ENCODE results near the gene KMT2E. TPM values are rescaled to one million over a fixed set of nuclear protein-coding genes. Genes with fewer than 3 reads are reported as not detected.
"Not testable (repeated sequence)": the region's sequence is repeated elsewhere in the genome, so short reads cannot be mapped to it uniquely, and the experiment has no call there.

KMT2E gene
- polyA plus RNA-seq, 1 donor: 41.2 TPM

- DNase-seq: no peak
These were observed 31.5 kb upstream of the KMT2E start for GRCh38 chr7:104982308-104983075.

DNA sequence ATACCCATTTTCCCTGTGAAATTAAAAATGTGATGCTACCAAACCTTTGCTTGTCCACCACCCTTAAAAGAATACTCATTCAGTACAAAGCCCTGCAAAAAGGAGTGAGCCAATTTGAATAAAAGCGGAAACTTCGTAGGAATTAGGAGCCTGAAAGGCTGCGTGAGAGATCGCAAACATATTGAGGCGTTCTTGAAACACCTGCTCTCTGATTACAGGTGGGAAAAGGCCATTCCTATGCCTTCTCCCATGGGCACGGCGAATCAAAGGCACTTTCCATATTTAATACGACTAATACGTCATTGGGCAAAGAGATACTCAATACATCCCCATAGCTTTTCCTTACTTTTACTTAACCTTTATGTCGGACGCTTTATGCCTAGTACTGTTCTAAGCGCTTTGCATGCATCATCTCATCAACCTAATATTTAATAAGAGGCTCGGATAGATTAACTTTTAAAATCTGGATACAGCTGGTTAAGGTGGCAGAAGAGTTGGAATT is 30.9 kb upstream of the KMT2E start:
- no peak for DNase-seq

GRCh38 chr7:104983578-104984539 is 30.1 kb upstream of the KMT2E start:
- DNase-seq: peak; percentile 92

- DNase-seq: no peak
These were observed 29.3 kb upstream of the KMT2E start for GRCh38 chr7:104984585-104985258.

GRCh38 chr7:104985259-104985617 is 28.8 kb upstream of the KMT2E start:
- no peak for DNase-seq

GRCh38 chr7:104986628-104987259 is 27.3 kb upstream of the KMT2E start:
- DNase-seq: no peak

GRCh38 chr7:104987403-104987802 is 26.6 kb upstream of the KMT2E start:
- DNase-seq: not testable (repeated sequence)

DNA sequence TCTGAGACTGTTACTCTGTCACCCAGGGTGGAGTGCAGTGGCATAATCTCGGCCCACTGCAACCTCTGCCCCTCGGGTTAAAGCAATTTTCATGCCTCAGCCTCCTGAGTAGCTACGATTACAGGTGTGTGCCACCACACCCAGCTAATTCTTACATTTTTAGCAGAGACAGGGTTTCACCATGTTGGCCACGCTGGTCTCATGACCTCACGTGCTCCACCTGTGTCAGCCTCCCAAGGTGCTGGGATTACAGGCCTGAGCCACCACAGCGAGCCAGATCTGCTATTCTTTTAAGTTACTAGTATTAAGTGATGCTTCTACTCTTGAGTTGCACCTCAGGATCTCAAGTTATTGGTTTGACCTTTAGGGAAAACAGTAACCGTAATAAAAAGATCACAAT is 23.0 kb upstream of the KMT2E start:
- DNase-seq: no peak

GRCh38 chr7:104992306-104992705 is 21.7 kb upstream of the KMT2E start:
- DNase-seq: no peak

DNA sequence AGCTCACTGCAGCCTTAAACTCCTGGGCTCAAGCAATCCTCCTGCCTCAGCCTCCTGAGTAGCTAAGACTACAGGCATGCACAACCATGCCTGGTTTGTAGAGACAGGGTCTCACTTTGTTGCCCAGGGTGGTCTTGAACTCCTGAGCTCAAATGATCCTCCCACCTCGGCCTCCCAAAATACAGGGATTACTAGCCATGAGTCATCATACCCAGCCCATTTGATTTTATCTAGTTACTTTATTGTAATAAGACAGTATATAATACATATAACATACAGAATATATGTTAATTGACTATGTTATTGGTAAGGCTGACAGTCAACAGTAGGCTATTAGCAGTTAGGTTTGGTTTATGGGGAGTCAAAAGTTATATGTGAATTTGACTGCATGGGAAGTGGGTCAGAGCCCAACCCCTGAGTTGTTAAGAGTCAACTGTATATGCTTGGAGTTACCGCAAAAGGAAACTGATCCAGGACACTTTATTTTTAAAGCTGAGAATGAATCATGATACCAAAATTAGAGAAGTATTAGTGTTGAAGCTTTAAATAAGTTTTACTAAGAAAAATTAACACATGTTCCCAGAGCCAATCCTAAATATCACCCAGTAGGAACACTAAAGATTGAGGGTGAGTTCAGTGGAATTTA is 20.7 kb upstream of the KMT2E start:
- DNase-seq: no peak

DNA sequence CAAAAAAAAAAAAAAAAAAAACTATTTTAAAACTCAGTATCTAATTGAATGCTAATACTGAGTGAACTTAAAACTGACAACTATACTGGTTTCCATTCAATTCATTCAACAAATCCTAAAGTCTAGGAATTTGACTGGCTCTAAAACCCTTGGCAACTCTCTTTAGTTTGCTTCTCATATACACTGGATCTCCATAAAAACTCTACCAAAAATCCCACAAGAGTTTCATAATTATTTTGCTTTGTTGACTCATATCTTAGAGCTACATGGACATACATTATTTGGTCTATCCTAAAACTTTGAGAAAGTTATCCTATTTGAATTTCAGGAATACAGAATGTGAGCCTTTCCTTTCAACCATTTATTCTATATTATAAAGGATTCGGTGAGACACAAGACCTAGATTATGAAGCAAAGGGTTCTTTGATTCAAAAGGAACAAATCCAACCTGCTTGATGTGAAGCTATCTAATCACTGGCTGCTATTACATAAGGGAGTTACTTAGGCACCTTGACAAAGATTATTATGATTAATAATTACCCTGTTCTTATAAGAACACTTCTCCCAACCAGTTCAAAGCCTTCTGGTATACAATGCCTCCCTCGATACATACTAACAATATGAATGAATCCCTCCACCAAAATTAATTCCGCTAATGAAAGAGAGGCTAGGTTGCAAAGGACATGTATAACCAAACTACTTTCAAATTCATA is 15.8 kb upstream of the KMT2E start:
- DNase-seq: no peak

DNA sequence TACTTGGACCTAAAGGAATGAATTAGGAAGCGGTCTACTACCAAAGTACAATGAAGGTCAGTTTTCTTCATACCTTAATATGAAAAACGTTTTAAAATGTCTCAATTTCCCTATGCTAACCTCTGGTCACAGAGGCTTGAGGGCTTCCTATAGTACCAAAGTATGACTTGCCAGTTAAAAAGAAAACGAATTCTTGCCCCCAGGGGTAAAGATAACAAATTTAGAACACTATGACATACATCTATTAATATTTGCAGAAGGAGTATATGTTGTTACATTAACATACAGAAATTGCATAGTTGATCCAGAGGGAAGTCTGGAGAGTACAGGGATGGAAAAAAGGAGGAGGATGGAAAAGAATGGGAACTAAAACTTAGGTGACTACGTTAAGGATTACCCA is 13.8 kb upstream of the KMT2E start:
- DNase-seq: no peak

GRCh38 chr7:105000927-105001336 is 13.1 kb upstream of the KMT2E start:
- no peak for DNase-seq

- DNase-seq: no peak
These were observed 12.3 kb upstream of the KMT2E start for GRCh38 chr7:105001652-105002184.

DNA sequence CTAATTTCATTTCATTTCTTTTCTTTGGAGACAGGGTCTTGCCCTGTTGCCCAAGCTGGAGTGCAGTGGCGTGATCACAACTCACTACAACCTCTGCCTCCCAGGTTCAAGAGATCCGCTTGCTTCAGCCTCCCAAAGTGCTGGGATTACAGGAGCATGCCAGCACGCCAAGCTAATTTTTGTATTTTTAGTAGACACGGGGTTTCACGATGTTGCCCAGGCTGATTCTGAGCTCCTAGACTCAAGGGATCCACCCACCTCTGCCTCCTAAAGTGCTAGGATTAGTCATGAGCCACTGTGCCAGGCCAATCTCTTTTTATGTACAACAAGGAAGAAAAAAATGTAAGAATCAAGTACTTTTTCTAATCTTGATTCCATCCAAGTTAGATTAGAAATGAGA is 10.7 kb upstream of the KMT2E start:
- no peak for DNase-seq

DNA sequence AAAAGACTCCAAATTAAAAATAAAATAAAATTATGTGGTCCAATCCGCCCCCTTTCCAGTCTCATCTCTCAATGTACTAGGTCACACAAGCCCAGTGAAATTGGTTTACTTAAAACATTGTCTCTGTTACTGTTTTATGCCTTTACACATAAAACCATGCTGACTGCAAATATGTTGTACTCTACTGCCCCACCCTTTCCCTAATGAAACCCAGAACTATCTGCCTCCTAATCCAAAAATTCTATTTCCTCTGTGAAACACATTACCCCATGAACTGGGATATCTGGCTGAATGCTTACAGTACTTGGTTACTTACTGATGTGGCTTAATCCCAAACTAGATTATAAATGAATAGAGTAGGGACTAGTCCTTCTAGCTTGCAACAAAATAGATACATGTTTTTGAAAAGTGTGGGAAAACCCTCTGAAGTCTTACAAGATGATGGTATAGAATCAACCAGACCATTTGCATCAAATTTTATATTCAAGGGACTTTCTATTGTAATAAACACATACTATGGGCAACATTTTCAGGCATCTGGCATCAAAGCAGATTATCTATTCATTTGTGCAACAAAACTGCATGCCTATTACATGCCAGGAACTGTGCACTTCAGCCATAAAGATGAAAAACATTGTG is 10.0 kb upstream of the KMT2E start:
- no peak for DNase-seq

- not testable (repeated sequence) for DNase-seq
These were observed 9.0 kb upstream of the KMT2E start for GRCh38 chr7:105005006-105005405.

DNA sequence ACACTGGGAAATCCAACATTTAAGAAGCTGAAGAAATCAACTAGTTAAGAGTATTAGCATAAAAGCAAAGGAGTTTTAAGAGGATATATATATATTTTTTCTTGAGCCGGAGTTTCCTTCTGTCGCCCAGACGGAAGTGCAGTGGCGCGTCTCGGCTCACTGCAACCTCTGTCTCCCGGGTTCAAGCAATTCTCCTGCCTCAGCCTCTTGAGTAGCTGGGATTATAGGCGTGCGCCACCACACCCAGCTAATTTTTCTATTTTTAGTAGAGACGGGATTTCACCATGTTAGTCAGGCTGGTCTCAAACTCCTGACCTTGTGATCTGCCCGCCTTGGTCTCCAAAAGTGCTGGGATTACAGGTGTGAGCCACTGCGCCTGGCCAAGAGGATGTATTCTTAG is 8.5 kb upstream of the KMT2E start:
- not testable (repeated sequence) for DNase-seq

DNA sequence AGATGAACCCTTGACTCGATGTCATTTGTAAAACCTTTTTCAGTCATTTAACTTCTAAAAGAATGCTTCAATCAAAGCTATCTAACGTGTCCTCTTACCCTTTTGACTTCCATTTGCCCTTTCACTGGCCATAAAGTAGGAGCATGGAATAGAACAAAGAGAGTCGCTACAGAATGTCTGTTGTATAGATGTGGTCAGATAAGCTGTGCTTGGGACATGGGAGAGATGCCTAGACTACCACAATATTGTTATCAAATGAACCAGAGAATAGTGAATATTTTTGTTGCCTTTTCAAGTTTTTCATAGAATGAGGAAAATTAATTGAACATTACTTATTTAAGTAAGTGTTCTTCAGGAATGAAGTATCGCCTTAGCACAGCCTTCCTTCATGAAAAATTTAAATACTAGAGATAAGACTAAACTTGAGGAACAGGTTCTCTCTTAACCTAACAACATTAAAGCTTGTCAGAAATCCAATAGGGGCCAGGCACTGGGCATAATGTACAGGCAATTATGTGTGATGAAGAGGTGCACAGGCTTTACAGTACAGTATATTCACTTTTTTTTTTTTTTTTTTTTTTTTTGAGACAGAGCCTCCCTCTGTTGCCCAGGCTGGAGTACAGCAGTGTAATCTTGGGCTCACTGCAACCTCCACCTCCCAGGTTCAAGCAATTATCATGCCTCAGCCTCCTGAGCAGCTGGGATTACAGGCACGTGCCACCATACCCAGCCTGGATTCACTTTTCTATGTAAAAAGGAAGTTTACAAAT is 7.5 kb upstream of the KMT2E start:
- DNase-seq: no peak

DNA sequence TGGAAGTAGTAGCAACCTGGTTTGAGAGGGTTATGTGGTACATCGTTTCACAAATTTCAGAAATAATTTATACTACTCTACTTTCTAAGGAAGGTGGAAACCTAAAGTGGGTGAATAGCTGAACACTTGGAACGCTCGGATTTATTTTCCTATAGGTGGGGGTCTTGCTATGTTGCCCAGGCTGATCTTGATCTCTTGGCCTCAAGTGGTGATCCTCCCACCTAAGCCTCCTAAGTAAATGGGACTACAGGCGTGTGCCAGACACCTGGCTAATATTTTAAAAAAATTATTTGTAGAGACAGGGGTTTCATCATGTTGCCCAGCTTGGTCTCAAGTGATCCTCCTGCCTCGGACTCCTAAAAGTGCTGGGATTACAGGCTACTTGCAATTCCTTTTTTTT is 6.7 kb upstream of the KMT2E start:
- DNase-seq: no peak
